ENCODE data around the gene GRB2. TPM values are rescaled to one million over a fixed set of nuclear protein-coding genes. Genes with fewer than 3 reads are reported as not detected.

The GRB2 gene
- total RNA-seq, 4 donors from 2014 or later: 51.5 to 127 (median 78.1) TPM

- Histone ChIP-seq H3K27ac (no peak overlapping the region), H3K27me3 (no peaks in the 10 kb centered on the region), H3K4me3 (no peak overlapping the region), H3K36me3 (no peaks in the 10 kb centered on the region), H3K9me3 (no peaks in the 10 kb centered on the region), H3K4me1 (peaks cover 0 to 13% of the 10 kb centered on the region in 2 donors)
- intact Hi-C loops (cut with DNase I; ENCODE audit: low total_unique reads): no loop called here
- TF ChIP-seq CTCF (IDR thresholded peaks at IDR 0.05) (no peak), POLR2A (IDR thresholded peaks at IDR 0.05) (no peak)
- DNase-seq: no peak
Observed at GRCh38 chr17:75403131-75403530, 2.3 kb downstream of the GRB2 start.

- intact Hi-C loops (cut with DNase I; ENCODE audit: low total_unique reads): no loop called here
- no peaks in the 10 kb centered on the region for H3K9me3 ChIP-seq
- no peaks in the 10 kb centered on the region for H3K27me3 ChIP-seq
- no peaks in the 10 kb centered on the region for H3K36me3 ChIP-seq
- no peak overlapping the region for H3K4me3 ChIP-seq
- H3K27ac ChIP-seq: no peak overlapping the region
- TF ChIP-seq CTCF (IDR thresholded peaks at IDR 0.05) (no peak), POLR2A (IDR thresholded peaks at IDR 0.05) (no peak)
- peaks cover 0 to 13% of the 10 kb centered on the region in 2 donors for H3K4me1 ChIP-seq
- DNase-seq: no peak
Observed at GRCh38 chr17:75402026-75402425, 3.5 kb downstream of the GRB2 start.

- no peaks in the 10 kb centered on the region for H3K36me3 ChIP-seq
- no peak for TF ChIP-seq CTCF (IDR thresholded peaks at IDR 0.05)
- TF ChIP-seq POLR2A (IDR thresholded peaks at IDR 0.05): no peak
- no peaks in the 10 kb centered on the region for H3K27me3 ChIP-seq
- H3K4me1 ChIP-seq: peaks cover 0 to 13% of the 10 kb centered on the region in 2 donors
- H3K4me3 ChIP-seq: no peak overlapping the region
- no peaks in the 10 kb centered on the region for H3K9me3 ChIP-seq
- no peak for DNase-seq
- intact Hi-C loops (cut with DNase I; ENCODE audit: low total_unique reads): no loop called here
- no peak overlapping the region for H3K27ac ChIP-seq
Observed at GRCh38 chr17:75400326-75400939, 5.0 kb downstream of the GRB2 start.

GRCh38 chr17:75398279-75398678 lies 7.2 kb downstream of the GRB2 start:
- H3K36me3 ChIP-seq: no peaks in the 10 kb centered on the region
- no peak overlapping the region for H3K27ac ChIP-seq
- peaks cover 6 to 13% of the 10 kb centered on the region in 2 donors for H3K4me1 ChIP-seq
- H3K27me3 ChIP-seq: no peaks in the 10 kb centered on the region
- TF ChIP-seq CTCF (IDR thresholded peaks at IDR 0.05) (no peak), POLR2A (IDR thresholded peaks at IDR 0.05) (no peak)
- no peak overlapping the region for H3K4me3 ChIP-seq
- intact Hi-C loops (cut with DNase I; ENCODE audit: low total_unique reads): no loop called here
- DNase-seq: no peak
- H3K9me3 ChIP-seq: no peaks in the 10 kb centered on the region

- Histone ChIP-seq H3K36me3 (no peaks in the 10 kb centered on the region), H3K4me3 (no peak overlapping the region), H3K4me1 (peaks cover 6 to 14% of the 10 kb centered on the region in 2 donors), H3K27me3 (no peaks in the 10 kb centered on the region), H3K27ac (no peak overlapping the region), H3K9me3 (no peaks in the 10 kb centered on the region)
- no peak for DNase-seq
- intact Hi-C loops (cut with DNase I; ENCODE audit: low total_unique reads): no loop called here
- TF ChIP-seq POLR2A (IDR thresholded peaks at IDR 0.05) (no peak), CTCF (IDR thresholded peaks at IDR 0.05) (no peak)
Observed at GRCh38 chr17:75397217-75397616, 8.3 kb downstream of the GRB2 start.
